GM21717 (cell line): ENCODE measurements around the gene STAC3.

Experiments used
- ATAC-seq: cut with Tn5 transposase; IDR thresholded peaks from one replicate; pipeline ENCODE4 v1.9.1; 2021; ENCODE audit warnings: mild to moderate bottlenecking, moderate library complexity; ENCODE audit not compliant: unreplicated experiment

STAC3 gene

GRCh38 chr12:57212701-57213057 lies 38.3 kb downstream of the STAC3 start:
- no peak for ATAC-seq

- no peak for ATAC-seq
Measured at GRCh38 chr12:57211791-57212700, 38.9 kb downstream of the STAC3 start.

- ATAC-seq, result no peak
Measured at GRCh38 chr12:57210926-57211692, 39.9 kb downstream of the STAC3 start.

GRCh38 chr12:57210461-57210860 lies 40.5 kb downstream of the STAC3 start:
- ATAC-seq, result no peak

GRCh38 chr12:57209916-57210315 lies 41.1 kb downstream of the STAC3 start:
- ATAC-seq, result no peak

- ATAC-seq, result no peak
Measured at GRCh38 chr12:57208631-57209282, 42.2 kb downstream of the STAC3 start.

- ATAC-seq, result no peak
Measured at GRCh38 chr12:57207731-57208630, 43.0 kb downstream of the STAC3 start.

GRCh38 chr12:57205931-57206330 lies 45.1 kb downstream of the STAC3 start:
- ATAC-seq, result no peak

- ATAC-seq, result no peak
Measured at GRCh38 chr12:57205186-57205585, 45.8 kb downstream of the STAC3 start.

GRCh38 chr12:57204454-57204853 lies 46.5 kb downstream of the STAC3 start:
- ATAC-seq, result no peak

GRCh38 chr12:57203791-57204190 lies 47.2 kb downstream of the STAC3 start:
- ATAC-seq, result no peak

GRCh38 chr12:57203201-57203600 lies 47.8 kb downstream of the STAC3 start:
- ATAC-seq, result no peak

- ATAC-seq, result no peak
Measured at GRCh38 chr12:57202321-57202720, 48.7 kb downstream of the STAC3 start.

GRCh38 chr12:57201631-57202030 lies 49.4 kb downstream of the STAC3 start:
- no peak for ATAC-seq

- no peak for ATAC-seq
Measured at GRCh38 chr12:57201219-57201618, 49.8 kb downstream of the STAC3 start.

- ATAC-seq, result no peak
Measured at GRCh38 chr12:57200497-57200896, 50.5 kb downstream of the STAC3 start.

GRCh38 chr12:57199191-57199590 lies 51.8 kb downstream of the STAC3 start:
- no peak for ATAC-seq

- no peak for ATAC-seq
Measured at GRCh38 chr12:57198329-57198728, 52.7 kb downstream of the STAC3 start.

- no peak for ATAC-seq
Measured at GRCh38 chr12:57196956-57197355, 54.0 kb downstream of the STAC3 start.

GRCh38 chr12:57196439-57196838 lies 54.5 kb downstream of the STAC3 start:
- ATAC-seq, result no peak
